HL-60 (cell line): ENCODE data around the gene MAPRE2.

Source experiments
- DNase-seq, 2 experiments: peaks; one replicate each; pipeline ENCODE4 v3.0.0-alpha.2; 2010 to 2020; ENCODE audit warnings: low read depth in 1 of 2, low spot score in 1 of 2
- H3K27ac ChIP-seq: fragments of 250-450 bp; sonication (Bioruptor Pico); replicated peaks from 2 replicates; pipeline ENCODE4 v1.5.1; 2020; ENCODE audit warnings: mild to moderate bottlenecking, moderate library complexity
- H3K27me3 ChIP-seq: fragments of 250-450 bp; sonication (Bioruptor Pico); 2 replicates; pipeline ENCODE4 v1.5.1; 2021; ENCODE audit warnings: mild to moderate bottlenecking, moderate library complexity; ENCODE audit not compliant: insufficient read depth, poor library complexity, severe bottlenecking
- H3K4me3 ChIP-seq: replicated peaks from 2 replicates; pipeline ENCODE4 v1.5.1; 2011; ENCODE audit warnings: mild to moderate bottlenecking, control low read depth, low read length; ENCODE audit not compliant: insufficient read depth
- GABPA ChIP-seq: IDR thresholded peaks from 2 replicates; pipeline ENCODE4 v1.6.1; 2012; ENCODE audit warnings: low read depth
- POLR2AphosphoS5 ChIP-seq: IDR thresholded peaks from 2 replicates; pipeline ENCODE4 v1.6.1; 2012; ENCODE audit warnings: low read depth
- SPI1 ChIP-seq: IDR thresholded peaks from 2 replicates; pipeline ENCODE4 v1.6.1; 2012; ENCODE audit warnings: low read depth, mild to moderate bottlenecking, borderline replicate concordance
- TF ChIP-seq, protein P1 (sequence below): IDR thresholded peaks from 2 replicates; pipeline ENCODE4 v1.6.1; 2012; ENCODE audit warnings: low read depth; ENCODE audit not compliant: insufficient replicate concordance
- TF ChIP-seq, protein P2 (sequence below): IDR thresholded peaks from one replicate; pipeline ENCODE4 v1.5.1; 2011; ENCODE audit warnings: low read length, control low read depth, inconsistent platforms; ENCODE audit not compliant: insufficient read depth

MAPRE2 gene

DNA sequence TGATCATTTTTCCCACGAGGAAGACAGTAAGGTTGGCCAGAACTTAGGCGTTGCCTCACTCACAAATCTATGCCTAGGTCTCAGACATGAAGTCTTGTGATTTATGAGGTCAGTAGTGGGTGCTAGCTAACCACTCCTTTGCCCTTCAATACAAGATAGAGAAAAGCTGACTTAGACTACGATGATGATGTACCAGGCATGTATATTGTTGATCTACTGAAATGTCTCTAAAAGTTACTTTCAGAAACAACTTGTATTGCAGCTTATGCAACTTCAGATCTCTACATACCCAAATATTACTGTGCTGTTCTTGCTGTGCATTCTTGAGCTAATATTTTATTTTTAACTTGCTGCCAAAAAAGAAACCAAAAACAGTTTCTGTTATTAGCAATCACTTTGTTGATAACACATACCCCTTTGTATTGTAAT lies 30.6 kb downstream of the MAPRE2 start:
- DNase-seq, result no peak
- H3K27me3 ChIP-seq, result no peaks in the 10 kb centered on the region
- H3K4me3 ChIP-seq, result no peak overlapping the region
- TF ChIP-seq, protein P1, sequence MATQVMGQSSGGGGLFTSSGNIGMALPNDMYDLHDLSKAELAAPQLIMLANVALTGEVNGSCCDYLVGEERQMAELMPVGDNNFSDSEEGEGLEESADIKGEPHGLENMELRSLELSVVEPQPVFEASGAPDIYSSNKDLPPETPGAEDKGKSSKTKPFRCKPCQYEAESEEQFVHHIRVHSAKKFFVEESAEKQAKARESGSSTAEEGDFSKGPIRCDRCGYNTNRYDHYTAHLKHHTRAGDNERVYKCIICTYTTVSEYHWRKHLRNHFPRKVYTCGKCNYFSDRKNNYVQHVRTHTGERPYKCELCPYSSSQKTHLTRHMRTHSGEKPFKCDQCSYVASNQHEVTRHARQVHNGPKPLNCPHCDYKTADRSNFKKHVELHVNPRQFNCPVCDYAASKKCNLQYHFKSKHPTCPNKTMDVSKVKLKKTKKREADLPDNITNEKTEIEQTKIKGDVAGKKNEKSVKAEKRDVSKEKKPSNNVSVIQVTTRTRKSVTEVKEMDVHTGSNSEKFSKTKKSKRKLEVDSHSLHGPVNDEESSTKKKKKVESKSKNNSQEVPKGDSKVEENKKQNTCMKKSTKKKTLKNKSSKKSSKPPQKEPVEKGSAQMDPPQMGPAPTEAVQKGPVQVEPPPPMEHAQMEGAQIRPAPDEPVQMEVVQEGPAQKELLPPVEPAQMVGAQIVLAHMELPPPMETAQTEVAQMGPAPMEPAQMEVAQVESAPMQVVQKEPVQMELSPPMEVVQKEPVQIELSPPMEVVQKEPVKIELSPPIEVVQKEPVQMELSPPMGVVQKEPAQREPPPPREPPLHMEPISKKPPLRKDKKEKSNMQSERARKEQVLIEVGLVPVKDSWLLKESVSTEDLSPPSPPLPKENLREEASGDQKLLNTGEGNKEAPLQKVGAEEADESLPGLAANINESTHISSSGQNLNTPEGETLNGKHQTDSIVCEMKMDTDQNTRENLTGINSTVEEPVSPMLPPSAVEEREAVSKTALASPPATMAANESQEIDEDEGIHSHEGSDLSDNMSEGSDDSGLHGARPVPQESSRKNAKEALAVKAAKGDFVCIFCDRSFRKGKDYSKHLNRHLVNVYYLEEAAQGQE, result no peak
- TF ChIP-seq POLR2AphosphoS5 (no peak), SPI1 (no peak), GABPA (no peak)
- TF ChIP-seq, protein P2, sequence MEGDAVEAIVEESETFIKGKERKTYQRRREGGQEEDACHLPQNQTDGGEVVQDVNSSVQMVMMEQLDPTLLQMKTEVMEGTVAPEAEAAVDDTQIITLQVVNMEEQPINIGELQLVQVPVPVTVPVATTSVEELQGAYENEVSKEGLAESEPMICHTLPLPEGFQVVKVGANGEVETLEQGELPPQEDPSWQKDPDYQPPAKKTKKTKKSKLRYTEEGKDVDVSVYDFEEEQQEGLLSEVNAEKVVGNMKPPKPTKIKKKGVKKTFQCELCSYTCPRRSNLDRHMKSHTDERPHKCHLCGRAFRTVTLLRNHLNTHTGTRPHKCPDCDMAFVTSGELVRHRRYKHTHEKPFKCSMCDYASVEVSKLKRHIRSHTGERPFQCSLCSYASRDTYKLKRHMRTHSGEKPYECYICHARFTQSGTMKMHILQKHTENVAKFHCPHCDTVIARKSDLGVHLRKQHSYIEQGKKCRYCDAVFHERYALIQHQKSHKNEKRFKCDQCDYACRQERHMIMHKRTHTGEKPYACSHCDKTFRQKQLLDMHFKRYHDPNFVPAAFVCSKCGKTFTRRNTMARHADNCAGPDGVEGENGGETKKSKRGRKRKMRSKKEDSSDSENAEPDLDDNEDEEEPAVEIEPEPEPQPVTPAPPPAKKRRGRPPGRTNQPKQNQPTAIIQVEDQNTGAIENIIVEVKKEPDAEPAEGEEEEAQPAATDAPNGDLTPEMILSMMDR, result no peak
- no peak overlapping the region for H3K27ac ChIP-seq

DNA sequence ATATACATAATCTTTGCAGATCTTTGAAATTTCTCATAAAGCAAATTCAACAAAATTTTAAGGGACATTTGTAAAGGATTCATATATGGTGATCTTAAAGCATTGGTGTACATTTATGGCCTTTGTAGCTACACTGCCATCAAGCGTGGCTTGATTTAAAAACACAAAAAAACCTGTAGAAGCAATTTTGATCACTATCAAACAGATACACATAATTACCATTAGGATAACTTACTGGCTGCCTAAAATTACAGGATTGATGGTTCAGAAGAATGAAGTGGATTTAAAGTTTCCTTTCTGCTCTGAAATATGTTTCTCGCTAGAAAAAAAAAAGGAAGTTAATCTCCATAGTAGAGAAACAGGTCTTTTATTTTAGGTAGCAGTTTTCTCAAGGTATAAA lies 31.4 kb downstream of the MAPRE2 start:
- H3K27me3 ChIP-seq, result no peaks in the 10 kb centered on the region
- H3K27ac ChIP-seq, result peak overlapping the region; percentile 17; the same call in 1 of the 2 replicates
- TF ChIP-seq, protein P1, result no peak
- TF ChIP-seq SPI1 (no peak), POLR2AphosphoS5 (no peak), GABPA (no peak)
- TF ChIP-seq, protein P2, result no peak
- H3K4me3 ChIP-seq, result no peak overlapping the region
- no peak for DNase-seq

DNA sequence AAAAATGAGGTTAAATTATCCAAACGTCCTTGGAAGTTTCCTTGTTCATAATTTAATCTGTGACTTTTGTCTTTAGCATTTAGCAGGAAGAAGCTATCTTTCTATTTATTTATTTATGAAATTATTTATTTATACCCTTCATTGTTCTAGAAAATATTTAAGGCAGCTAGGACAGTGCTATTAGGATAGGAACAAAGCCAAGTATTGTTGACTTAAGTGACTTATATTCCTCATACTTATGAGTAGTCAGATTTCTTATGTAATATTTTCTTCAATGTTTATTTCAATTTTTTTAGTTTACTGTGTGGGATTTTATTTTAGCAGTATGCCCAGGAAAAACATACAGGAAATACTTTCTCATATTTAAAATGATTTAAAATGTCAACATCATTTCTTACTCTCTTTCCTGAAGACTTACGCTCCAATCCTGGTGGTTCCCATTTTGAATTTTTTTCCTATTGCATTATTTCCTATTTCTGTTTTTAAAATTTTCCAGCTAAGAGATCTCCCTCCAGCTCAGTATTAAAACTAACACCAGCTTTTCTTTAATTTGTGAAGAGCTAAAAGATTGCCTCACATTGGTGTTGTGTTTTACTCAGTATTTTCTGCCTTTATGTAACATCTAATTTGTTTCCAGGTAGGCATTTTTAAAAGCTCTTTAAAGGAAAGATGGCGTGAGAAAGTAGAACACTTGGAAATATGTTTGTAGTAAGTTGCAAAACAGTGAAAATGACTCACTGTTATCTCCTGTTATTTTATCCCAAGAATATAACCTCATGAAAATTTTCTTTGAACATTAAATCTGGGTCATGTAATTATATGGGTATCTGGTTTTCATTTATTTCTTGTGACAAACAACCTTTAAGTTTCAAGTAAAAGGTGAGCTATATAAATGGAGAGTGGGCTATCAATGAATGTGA lies 32.2 kb downstream of the MAPRE2 start:
- no peaks in the 10 kb centered on the region for H3K27me3 ChIP-seq
- DNase-seq, result no peak
- H3K27ac ChIP-seq, result no peak overlapping the region
- TF ChIP-seq, protein P2, result no peak
- TF ChIP-seq POLR2AphosphoS5 (no peak), GABPA (no peak), SPI1 (no peak)
- TF ChIP-seq, protein P1, result no peak
- H3K4me3 ChIP-seq, result no peak overlapping the region
